Astrocyte of the spinal cord (primary cell): ENCODE data around the gene CORO2B.

Experiments
- DNase-seq: peaks from one replicate; pipeline ENCODE4 v3.0.0; 2011; ENCODE audit warnings: low read depth, low spot score
- H3K4me3 ChIP-seq: 2 replicates; pipeline ENCODE4 v1.5.1; 2011; ENCODE audit warnings: low read depth, mild to moderate bottlenecking, low read length, moderate library complexity
- in situ Hi-C: cut with HindIII; loops from 2 replicates; pipeline ENCODE4 v1.10.0; 2017; ENCODE audit warnings: low sequenced_read_pairs
- TF ChIP-seq, protein P1 (sequence below): IDR thresholded peaks from 2 replicates; pipeline ENCODE4 v1.5.1; 2012; ENCODE audit warnings: low read depth, mild to moderate bottlenecking, low read length, inconsistent platforms

The CORO2B gene

DNA sequence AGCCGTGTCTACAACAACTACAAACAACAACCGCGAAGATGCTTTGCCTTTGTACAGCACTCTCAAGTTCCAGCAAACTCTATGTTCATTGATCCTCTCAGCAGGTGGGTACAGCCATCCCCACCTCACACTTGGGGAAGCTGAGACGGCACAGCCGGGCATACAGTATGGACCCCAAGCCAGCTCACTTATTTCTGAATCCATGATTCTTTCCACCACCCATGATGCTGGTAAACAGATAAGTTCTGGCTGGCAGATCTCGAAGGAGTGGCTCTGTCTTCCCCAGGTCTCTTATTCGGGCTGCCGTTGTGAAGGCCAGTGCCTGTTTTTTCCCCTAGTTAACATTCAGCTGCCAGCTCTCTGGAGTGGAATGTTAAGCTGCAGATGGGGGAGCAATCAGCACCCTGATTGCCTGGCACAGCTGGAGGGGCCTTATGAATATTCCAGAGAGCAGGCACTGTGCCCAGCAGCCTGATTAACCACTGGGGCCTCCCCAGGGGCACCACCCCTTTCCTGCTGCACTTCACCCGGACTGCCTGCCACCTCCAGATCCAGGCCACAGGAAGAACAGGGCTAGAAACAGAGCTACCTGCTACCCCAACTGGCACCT lies 73.2 kb downstream of the CORO2B start:
- TF ChIP-seq, protein P1, sequence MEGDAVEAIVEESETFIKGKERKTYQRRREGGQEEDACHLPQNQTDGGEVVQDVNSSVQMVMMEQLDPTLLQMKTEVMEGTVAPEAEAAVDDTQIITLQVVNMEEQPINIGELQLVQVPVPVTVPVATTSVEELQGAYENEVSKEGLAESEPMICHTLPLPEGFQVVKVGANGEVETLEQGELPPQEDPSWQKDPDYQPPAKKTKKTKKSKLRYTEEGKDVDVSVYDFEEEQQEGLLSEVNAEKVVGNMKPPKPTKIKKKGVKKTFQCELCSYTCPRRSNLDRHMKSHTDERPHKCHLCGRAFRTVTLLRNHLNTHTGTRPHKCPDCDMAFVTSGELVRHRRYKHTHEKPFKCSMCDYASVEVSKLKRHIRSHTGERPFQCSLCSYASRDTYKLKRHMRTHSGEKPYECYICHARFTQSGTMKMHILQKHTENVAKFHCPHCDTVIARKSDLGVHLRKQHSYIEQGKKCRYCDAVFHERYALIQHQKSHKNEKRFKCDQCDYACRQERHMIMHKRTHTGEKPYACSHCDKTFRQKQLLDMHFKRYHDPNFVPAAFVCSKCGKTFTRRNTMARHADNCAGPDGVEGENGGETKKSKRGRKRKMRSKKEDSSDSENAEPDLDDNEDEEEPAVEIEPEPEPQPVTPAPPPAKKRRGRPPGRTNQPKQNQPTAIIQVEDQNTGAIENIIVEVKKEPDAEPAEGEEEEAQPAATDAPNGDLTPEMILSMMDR, result no peak
- DNase-seq, result no peak
- no peak overlapping the region for H3K4me3 ChIP-seq
- in situ Hi-C loops, result no loop called here

DNA sequence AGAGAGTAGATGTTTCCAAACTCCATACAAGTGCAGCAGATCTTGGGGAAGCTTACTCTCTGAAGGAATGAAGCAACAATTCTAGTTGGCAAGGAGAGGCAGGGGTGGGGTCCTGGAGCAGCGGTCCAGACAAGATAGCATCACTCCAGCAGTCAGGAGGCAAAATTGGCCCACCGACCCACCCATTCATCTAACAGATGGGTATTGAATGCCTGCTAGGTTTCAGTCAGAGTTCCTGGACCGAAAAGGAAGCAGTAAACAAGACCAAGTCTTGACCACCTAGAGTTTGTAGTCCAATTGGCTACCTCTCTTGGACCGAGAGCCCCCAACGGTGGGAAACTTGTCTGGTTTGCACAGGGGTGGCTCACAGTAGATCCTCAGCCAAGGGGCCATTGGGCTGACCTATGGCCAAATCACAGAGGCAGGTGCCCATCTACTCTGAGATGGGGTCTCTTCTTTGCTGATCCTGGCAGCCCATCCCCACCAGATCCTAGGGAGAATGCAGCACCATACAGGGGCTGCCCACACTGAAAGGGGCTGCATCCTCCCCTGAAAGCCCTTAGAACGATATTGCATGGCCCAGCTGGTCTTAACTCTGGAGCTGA lies 74.3 kb downstream of the CORO2B start:
- in situ Hi-C loops, result no loop called here
- H3K4me3 ChIP-seq, result no peak overlapping the region
- TF ChIP-seq, protein P1, result no peak
- DNase-seq, result no peak

DNA sequence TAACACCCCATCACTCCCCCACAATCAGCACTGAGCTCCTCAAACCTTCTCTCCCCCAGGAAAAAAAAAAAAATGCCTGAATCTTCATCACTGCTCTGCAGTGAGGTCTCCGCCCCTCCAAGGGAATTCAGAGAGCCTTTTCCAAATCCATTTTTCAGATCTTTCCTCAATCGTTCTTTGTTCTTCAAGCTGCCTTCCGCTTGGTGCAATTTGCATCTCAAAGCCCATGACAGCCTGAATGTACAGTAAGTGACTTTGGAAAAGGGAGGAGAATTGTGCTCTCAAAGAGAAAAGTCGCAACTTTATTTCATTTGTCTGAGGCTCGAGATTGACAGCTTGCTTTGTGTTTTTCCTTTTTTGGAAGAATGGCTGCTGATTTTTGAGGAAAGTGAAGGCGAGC lies 75.0 kb downstream of the CORO2B start:
- TF ChIP-seq, protein P1, result no peak
- in situ Hi-C loops, result no loop called here
- no peak overlapping the region for H3K4me3 ChIP-seq
- DNase-seq, result no peak

DNA sequence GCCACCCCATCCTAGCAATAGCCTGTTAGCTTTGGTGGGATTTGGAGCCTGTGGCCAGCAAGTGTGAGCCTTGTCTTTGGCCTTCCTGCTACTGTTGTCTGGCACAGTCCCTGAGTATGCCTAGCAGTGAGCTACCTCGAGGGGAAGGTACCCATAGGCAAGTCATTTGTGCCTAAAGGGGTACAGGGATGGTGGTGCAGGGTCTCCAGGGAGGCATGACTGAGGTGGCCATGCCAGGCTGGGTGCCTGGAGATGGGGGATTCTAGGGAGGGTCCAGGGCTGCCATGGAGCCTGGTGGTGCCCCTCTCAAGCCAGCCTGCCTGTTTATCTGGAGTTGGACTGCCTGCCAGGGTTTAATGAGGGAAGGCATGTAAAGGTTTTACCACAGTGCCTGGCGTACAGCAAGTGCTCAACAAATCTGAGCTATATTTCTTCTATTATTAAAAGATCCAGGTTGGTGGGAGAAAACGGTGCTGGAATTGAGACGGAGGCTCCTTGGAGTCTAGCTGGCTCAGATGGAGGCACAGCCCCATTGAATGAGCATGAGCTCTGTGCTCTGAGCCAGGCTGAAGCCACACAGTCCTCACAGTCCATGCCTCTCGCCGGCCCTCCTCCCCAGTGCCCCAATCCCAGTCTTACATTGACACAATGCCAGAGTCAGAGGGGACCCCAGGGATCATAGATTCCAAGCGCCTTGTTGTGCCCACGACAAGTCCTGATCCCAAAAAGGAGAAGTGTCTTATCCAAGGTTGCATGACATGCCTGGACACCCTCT lies 76.2 kb downstream of the CORO2B start:
- in situ Hi-C loops, result no loop called here
- no peak overlapping the region for H3K4me3 ChIP-seq
- TF ChIP-seq, protein P1, result no peak
- DNase-seq, result no peak

DNA sequence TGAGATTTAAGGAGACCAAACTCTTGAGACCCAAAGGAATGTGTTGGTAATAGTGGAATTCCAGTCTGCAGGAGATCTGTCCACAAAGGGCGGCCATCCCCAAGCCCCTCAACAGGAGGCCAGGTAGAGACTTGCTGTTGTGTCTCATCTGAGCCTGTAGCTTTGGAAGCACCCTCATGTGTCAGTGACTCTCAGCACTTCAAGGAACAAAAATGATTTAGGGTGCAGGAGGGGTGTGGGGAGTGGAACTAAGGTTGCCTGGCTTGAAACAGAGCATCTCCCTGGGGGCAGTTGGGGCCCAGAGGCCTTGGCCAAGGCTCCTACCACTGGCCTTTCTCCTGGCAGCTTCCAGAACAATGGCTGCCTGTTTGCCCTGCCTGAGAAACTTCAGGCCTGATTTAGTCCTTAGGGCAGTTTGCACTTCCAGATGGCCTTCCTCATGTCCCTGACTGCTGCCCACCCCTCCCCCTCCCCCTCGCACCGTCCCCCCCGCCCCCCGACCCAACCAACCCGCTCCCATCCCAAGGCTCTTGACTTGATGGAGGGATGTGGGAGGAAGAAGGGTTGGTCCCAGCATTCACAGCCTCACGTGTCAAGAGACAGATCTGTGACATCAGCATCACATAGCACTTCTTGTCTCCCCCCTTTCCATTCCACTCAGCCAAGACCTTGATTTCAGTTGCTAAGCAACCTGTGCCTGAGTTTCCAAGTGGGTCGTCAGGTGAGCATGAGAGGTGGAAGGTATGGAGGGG lies 77.1 kb downstream of the CORO2B start:
- in situ Hi-C loops, result no loop called here
- no peak for DNase-seq
- TF ChIP-seq, protein P1, result no peak
- no peak overlapping the region for H3K4me3 ChIP-seq

DNA sequence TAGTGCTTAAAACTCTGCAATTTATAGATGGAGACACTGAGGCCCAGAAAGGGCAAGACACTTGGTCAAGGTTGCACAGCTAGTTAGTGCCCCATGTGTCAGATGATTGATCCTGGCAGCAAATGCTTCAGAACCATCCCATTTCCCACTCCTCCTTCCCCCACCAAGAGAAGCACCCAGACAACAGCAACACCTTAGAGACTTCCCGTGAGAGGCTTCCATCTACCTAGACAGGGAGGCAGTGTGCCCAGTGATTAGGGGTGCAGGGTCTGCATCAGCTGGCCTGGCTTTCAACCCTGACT lies 77.6 kb downstream of the CORO2B start:
- TF ChIP-seq, protein P1, result no peak
- in situ Hi-C loops, result no loop called here
- no peak for DNase-seq
- no peak overlapping the region for H3K4me3 ChIP-seq
